K562 (cell line): ENCODE data around the gene ABCA13. TPM values are rescaled to one million over a fixed set of nuclear protein-coding genes. Genes with fewer than 3 reads are reported as not detected.

ENCODE experiments used
- ATAC-seq: fragments of 200-7000 bp; cut with Tn5 transposase; 3 replicates; pipeline ENCODE4 v1.9.1; 2020; ENCODE audit warnings: moderate library complexity
- BruUV-seq: library from RNA; stranded (reverse); fragments of 400-500 nt; replicated peaks from 2 replicates; lab custom pipeline; 2021; lab: Mats Ljungman, UMichigan
- CTCF ChIA-PET: fragments of 300-600 bp; formaldehyde crosslinking; extraction: SDS; loops from one replicate; lab custom pipeline; 2021; ENCODE audit warnings: low intra/inter-chr PET ratio; lab: Yijun Ruan, JAX
- POLR2A ChIA-PET: fragments of 300-600, 350-650 bp; sonication (Branson Sonifier 250); formaldehyde crosslinking; extraction: SDS; loops from one replicate; lab custom pipeline; 2021; ENCODE audit warnings: antibody characterized with exemption, inconsistent platforms; lab: Yijun Ruan, JAX
- DNase-seq, 4 experiments: peaks; one replicate each; pipeline versions ENCODE4 v3.0.0 to v3.0.0-alpha.2; 2011 to 2018; ENCODE audit warnings: low spot score in 3 of 4, mixed read lengths in 3 of 4; ENCODE audit errors: extremely low read depth in 1 of 4
- FAIRE-seq: peaks from 2 replicates; lab custom pipeline; 2011; peaks lifted over from hg19 to GRCh38; lab: Jason Lieb, UNC
- H2AFZ ChIP-seq: 2 replicates; pipeline ENCODE4 v1.6.0; 2011; ENCODE audit warnings: low read depth, low read length, control low read depth, inconsistent platforms
- H3K27ac ChIP-seq: fragments of 200-600 bp; 3 replicates; pipeline ENCODE4 v1.8.0; 2011; ENCODE audit warnings: low read depth, mild to moderate bottlenecking, control low read depth, inconsistent platforms, low read length, moderate library complexity, mixed read lengths; ENCODE audit errors: extremely low read depth
- H3K27me3 ChIP-seq, 2 experiments: fragments of 300-600 bp in 1 of 2; 2 replicates in 1 of 2; 3 replicates in 1 of 2; pipeline versions ENCODE4 v1.6.0 to v1.8.0; 2011; ENCODE audit warnings: inconsistent platforms in 2 of 2, low read length in 2 of 2, mild to moderate bottlenecking in 1 of 2, mixed read lengths in 1 of 2, moderate library complexity in 1 of 2; ENCODE audit not compliant: control insufficient read depth in 2 of 2, insufficient read depth in 2 of 2
- H3K36me3 ChIP-seq: fragments of 300-600 bp; 3 replicates; pipeline ENCODE4 v1.8.0; 2011; ENCODE audit warnings: mild to moderate bottlenecking, low read length, inconsistent platforms; ENCODE audit not compliant: control insufficient read depth, insufficient read depth
- H3K4me1 ChIP-seq, 2 experiments: fragments of 200-600 bp in 1 of 2; replicated peaks in 1 of 2; 2 replicates in 1 of 2; 3 replicates in 1 of 2; pipeline versions ENCODE4 v1.5.1 to v1.8.0; 2011; ENCODE audit warnings: inconsistent platforms in 2 of 2, low read length in 2 of 2, mild to moderate bottlenecking in 1 of 2, mixed read lengths in 1 of 2, moderate library complexity in 1 of 2; ENCODE audit not compliant: control insufficient read depth in 2 of 2, insufficient read depth in 2 of 2
- H3K4me2 ChIP-seq: 2 replicates; pipeline ENCODE4 v1.6.1; 2011; ENCODE audit warnings: low read length, control low read depth, inconsistent platforms, mixed read lengths; ENCODE audit not compliant: insufficient read depth
- H3K4me3 ChIP-seq: fragments of 200-600 bp; sonication (generic), shearing (Covaris generic); 2 replicates; pipeline ENCODE4 v1.5.1; 2016; ENCODE audit warnings: control low read depth, inconsistent platforms
- H3K79me2 ChIP-seq: fragments of 200-600 bp; 3 replicates; pipeline ENCODE4 v1.8.0; 2011; ENCODE audit warnings: low read length, inconsistent platforms; ENCODE audit not compliant: control insufficient read depth, insufficient read depth
- H3K9ac ChIP-seq, 2 experiments: 2 replicates each; pipeline versions ENCODE4 v1.6.0 to v1.6.1; 2011; ENCODE audit warnings: low read depth in 2 of 2, low read length in 2 of 2, control low read depth in 1 of 2, inconsistent platforms in 1 of 2, mild to moderate bottlenecking in 1 of 2, mixed read lengths in 1 of 2; ENCODE audit not compliant: insufficient read depth in 1 of 2
- H3K9me1 ChIP-seq: one replicate; pipeline ENCODE4 v1.6.0; 2011; ENCODE audit warnings: inconsistent platforms, mild to moderate bottlenecking, low read length, moderate library complexity; ENCODE audit not compliant: control insufficient read depth, insufficient read depth
- H3K9me3 ChIP-seq: replicated peaks from 2 replicates; pipeline ENCODE4 v1.5.1; 2011; ENCODE audit warnings: low read depth, low read length, inconsistent platforms; ENCODE audit not compliant: control insufficient read depth, insufficient read depth
- H4K20me1 ChIP-seq: replicated peaks from 2 replicates; pipeline ENCODE4 v1.6.1; 2011; ENCODE audit warnings: low read length, inconsistent platforms, mixed read lengths; ENCODE audit not compliant: control insufficient read depth, insufficient read depth
- ADNP ChIP-seq: fragments of 200-800 bp; sonication (Bioruptor generic); IDR thresholded peaks from 2 replicates; pipeline ENCODE4 v1.6.1; 2016; ENCODE audit warnings: missing genetic modification characterization, missing compliant biosample characterization
- ESRRA ChIP-seq: fragments of 450-650 bp; IDR thresholded peaks from 2 replicates; pipeline ENCODE4 v1.6.1; 2014; ENCODE audit warnings: low read depth, mild to moderate bottlenecking, moderate library complexity, borderline replicate concordance
- JUN ChIP-seq, 2 experiments: sonication (generic) in 1 of 2; formaldehyde crosslinking in 1 of 2; IDR thresholded peaks; 2 replicates each; pipeline versions ENCODE4 v1.6.1 to v1.8.0; 2012 to 2022; ENCODE audit warnings: borderline replicate concordance in 2 of 2, mild to moderate bottlenecking in 2 of 2, improper control_type of control experiment in 1 of 2, low read depth in 1 of 2, low read length in 1 of 2, missing genetic modification reagents in 1 of 2
- MECOM ChIP-seq: fragments of 250-450 bp; sonication (Bioruptor Pico); IDR thresholded peaks from 2 replicates; pipeline ENCODE4 v1.8.0; 2022; ENCODE audit warnings: inconsistent platforms
- NR2F6 ChIP-seq: fragments of 450-650 bp; formaldehyde crosslinking; IDR thresholded peaks from 2 replicates; pipeline ENCODE4 v1.4.0; 2020; ENCODE audit warnings: mild to moderate bottlenecking
- SP2 ChIP-seq: IDR thresholded peaks from 2 replicates; pipeline ENCODE4 v1.6.1; 2011; ENCODE audit warnings: mild to moderate bottlenecking, low read depth, low read length, moderate library complexity; ENCODE audit not compliant: poor library complexity, severe bottlenecking; ENCODE audit errors: extremely low read depth
- ZBTB7A ChIP-seq: IDR thresholded peaks from 2 replicates; pipeline ENCODE4 v1.6.1; 2011; ENCODE audit warnings: low read depth, mild to moderate bottlenecking, low read length, moderate library complexity, borderline replicate concordance; ENCODE audit not compliant: control insufficient read depth
- WGBS: fragments of 100-300 bp; shearing (Covaris generic); methylation state at CpG from one replicate; pipeline ENCODE4 v1.1.6; 2016; ENCODE audit warnings: low coverage, mixed read lengths; ENCODE audit not compliant: insufficient coverage; ENCODE audit errors: missing lambda C conversion rate; 5-methylcytosine and 5-hydroxymethylcytosine counted together
- in situ Hi-C: fragments of 300-500 bp; cut with MboI; formaldehyde crosslinking; loops from 4 replicates; pipeline ENCODE4 v1.15.0; 2018; ENCODE audit warnings: inconsistent platforms, mixed read lengths
- intact Hi-C: fragments of 100-400 bp; cut with micrococcal nuclease; formaldehyde crosslinking; loops from 2 replicates; pipeline ENCODE4 v1.14.2; 2022
- polyA plus RNA-seq, 8 experiments: library from polyadenylated mRNA; depleted of rRNA in 4 of 8; stranded (reverse) in 5 of 8; unstranded in 3 of 8; fragments of >200 nt; fragmentation: Nextera tagmentation in 2 of 8; fragmentation: Illumina TruSeq in 1 of 8; extraction: Ambion mirVana in 2 of 8; extraction: Trizol in 1 of 8; gene quantifications; 2 replicates each; pipeline versions ENCODE4 v1.2.1 to v1.2.3, GENCODE V29; 2011 to 2014; ENCODE audit warnings: inconsistent platforms in 1 of 8, missing spikeins in 1 of 8
- total RNA-seq, 7 experiments: library from RNA; depleted of rRNA in 6 of 7; stranded (reverse); fragments of >200 nt in 6 of 7; fragmentation: Illumina TruSeq in 2 of 7; extraction: Trizol in 2 of 7; gene quantifications; 2 replicates each; pipeline versions ENCODE4 v1.2.1 to v1.2.3, GENCODE V29; 2011 to 2021; ENCODE audit warnings: low replicate concordance in 1 of 7
- TF ChIP-seq, protein P1 (sequence below), 2 experiments: fragments of 450-650 bp; formaldehyde crosslinking in 1 of 2; IDR thresholded peaks; 2 replicates each; pipeline versions ENCODE4 v1.4.0 to v1.6.1; 2014 to 2020; ENCODE audit warnings: mild to moderate bottlenecking in 2 of 2, borderline replicate concordance in 1 of 2, low read depth in 1 of 2
- TF ChIP-seq, protein P2 (sequence below): sonication (generic); formaldehyde crosslinking; IDR thresholded peaks from 2 replicates; pipeline ENCODE4 v1.8.0; 2022; ENCODE audit warnings: missing genetic modification reagents, mild to moderate bottlenecking, borderline replicate concordance

Gene ABCA13
- total and polyA plus RNA-seq, 9 of the 15 experiments (the other 6 are each of a cell fraction or from before 2014, with no cell fraction given) = 0.14 to 1.5 (median 0.38) TPM

DNA sequence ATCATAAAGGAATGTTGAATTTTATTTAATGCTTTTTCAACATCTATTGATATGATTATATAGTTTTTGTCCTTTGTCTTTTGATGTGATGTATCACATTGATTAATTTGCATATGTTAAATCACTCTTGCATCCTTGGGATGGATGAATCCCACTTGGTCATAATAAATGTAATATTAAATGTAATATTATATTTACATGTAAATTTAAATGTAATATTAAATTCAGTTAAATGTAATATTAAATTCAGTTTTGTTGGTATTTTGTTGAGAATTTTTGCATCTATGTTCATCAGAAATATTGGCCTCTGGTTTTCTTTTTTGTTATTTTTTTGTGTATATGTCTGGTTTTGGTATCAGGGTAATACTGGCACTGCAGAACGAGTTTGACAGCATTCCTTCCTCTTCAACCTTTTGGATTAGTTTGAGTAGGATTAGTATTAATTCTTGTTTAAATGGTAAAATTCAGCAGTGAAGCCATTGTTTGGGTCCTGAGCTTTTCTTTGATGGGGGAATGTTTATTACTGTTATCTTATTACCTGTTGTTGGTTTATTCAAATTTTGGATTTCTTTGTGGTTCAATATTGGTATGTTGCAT lies 37.8 kb downstream of the ABCA13 start (continued):
- TF ChIP-seq SP2 (no peak), ZBTB7A (no peak)

DNA sequence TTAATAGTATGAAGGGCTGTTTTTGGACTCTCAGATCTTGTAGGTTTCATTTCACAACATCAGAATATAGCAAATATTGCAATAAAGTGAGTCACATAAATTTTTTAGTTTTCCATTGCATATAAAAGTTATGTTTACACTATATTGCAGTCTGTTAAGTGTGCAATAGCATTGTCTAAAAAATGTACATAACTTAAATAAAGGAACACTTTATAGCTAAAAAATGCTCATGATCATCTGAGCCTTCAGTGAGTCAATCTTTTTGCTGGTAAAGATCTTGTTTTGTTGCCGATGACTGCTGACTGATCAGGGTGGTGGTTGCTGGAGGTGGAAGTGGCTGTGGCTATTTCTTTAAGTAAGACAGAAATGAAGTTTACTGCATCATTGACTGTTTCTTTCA lies 42.0 kb downstream of the ABCA13 start:
- ATAC-seq (no peak), FAIRE-seq (no peak), DNase-seq (no peak)
- no peak overlapping the region for H3K4me3 ChIP-seq
- H3K27me3 ChIP-seq = no peaks in the 10 kb centered on the region
- no peak overlapping the region for H3K9ac ChIP-seq
- ChIA-PET POLR2A (interaction anchor here (1.9 kb wide), 1 partner anchor 11 kb away, joined by 3 read pairs; no protein-coding TSS in a partner anchor), CTCF (no interaction called here)
- 7% methylated on average over 1 of the region's 1 CpG for WGBS
- no peaks in the 10 kb centered on the region for H3K9me1 ChIP-seq
- no TSS peak for BruUV-seq
- intact Hi-C loops = no loop called here
- H3K4me1 ChIP-seq = no peaks in the 10 kb centered on the region
- no peak overlapping the region for H3K27ac ChIP-seq
- no peaks in the 10 kb centered on the region for H4K20me1 ChIP-seq
- in situ Hi-C loops = no loop called here
- no peak overlapping the region for H3K4me2 ChIP-seq
- no peak overlapping the region for H2AFZ ChIP-seq
- H3K9me3 ChIP-seq = no peaks in the 10 kb centered on the region; the same call in 1 of the 2 replicates
- no peaks in the 10 kb centered on the region for H3K79me2 ChIP-seq
- no peaks in the 10 kb centered on the region for H3K36me3 ChIP-seq
- TF ChIP-seq, protein P1, sequence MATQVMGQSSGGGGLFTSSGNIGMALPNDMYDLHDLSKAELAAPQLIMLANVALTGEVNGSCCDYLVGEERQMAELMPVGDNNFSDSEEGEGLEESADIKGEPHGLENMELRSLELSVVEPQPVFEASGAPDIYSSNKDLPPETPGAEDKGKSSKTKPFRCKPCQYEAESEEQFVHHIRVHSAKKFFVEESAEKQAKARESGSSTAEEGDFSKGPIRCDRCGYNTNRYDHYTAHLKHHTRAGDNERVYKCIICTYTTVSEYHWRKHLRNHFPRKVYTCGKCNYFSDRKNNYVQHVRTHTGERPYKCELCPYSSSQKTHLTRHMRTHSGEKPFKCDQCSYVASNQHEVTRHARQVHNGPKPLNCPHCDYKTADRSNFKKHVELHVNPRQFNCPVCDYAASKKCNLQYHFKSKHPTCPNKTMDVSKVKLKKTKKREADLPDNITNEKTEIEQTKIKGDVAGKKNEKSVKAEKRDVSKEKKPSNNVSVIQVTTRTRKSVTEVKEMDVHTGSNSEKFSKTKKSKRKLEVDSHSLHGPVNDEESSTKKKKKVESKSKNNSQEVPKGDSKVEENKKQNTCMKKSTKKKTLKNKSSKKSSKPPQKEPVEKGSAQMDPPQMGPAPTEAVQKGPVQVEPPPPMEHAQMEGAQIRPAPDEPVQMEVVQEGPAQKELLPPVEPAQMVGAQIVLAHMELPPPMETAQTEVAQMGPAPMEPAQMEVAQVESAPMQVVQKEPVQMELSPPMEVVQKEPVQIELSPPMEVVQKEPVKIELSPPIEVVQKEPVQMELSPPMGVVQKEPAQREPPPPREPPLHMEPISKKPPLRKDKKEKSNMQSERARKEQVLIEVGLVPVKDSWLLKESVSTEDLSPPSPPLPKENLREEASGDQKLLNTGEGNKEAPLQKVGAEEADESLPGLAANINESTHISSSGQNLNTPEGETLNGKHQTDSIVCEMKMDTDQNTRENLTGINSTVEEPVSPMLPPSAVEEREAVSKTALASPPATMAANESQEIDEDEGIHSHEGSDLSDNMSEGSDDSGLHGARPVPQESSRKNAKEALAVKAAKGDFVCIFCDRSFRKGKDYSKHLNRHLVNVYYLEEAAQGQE (IDR thresholded peaks at IDR 0.05; ENCODE audit: borderline replicate concordance) = no peak
- TF ChIP-seq, protein P1 (CRISPR knock-in tag; IDR thresholded peaks at IDR 0.05; ENCODE audit: low read depth) = no peak
- no peak for TF ChIP-seq NR2F6 (CRISPR knock-in tag)
- no peak for TF ChIP-seq MECOM (CRISPR knock-in tag)
- TF ChIP-seq, protein P2, sequence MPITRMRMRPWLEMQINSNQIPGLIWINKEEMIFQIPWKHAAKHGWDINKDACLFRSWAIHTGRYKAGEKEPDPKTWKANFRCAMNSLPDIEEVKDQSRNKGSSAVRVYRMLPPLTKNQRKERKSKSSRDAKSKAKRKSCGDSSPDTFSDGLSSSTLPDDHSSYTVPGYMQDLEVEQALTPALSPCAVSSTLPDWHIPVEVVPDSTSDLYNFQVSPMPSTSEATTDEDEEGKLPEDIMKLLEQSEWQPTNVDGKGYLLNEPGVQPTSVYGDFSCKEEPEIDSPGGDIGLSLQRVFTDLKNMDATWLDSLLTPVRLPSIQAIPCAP = no peak
- no peak for TF ChIP-seq JUN (IDR thresholded peaks at IDR 0.05; ENCODE audit: borderline replicate concordance, low read depth, low read length)
- TF ChIP-seq JUN (CRISPR knock-in tag; IDR thresholded peaks at IDR 0.05; ENCODE audit: borderline replicate concordance) = no peak
- no peak for TF ChIP-seq ADNP
- TF ChIP-seq ESRRA = no peak
